Posterior vena cava (tissue), 2 donors: ENCODE measurements around the gene SLC25A31. TPM values are rescaled to one million over a fixed set of nuclear protein-coding genes. Genes with fewer than 3 reads are reported as not detected.

ENCODE experiments used
- DNase-seq: peaks from one replicate; pipeline ENCODE4 v3.0.0-alpha.2; 2020; ENCODE audit warnings: low spot score
- intact Hi-C, 2 donors: fragments of 100-400 bp; cut with DNase I; formaldehyde crosslinking; loops; one replicate each; pipeline versions ENCODE4 v1.14.1 to v1.14.2; 2022 to 2023
- long read RNA-seq, 2 donors: library from polyadenylated mRNA; unstranded; transcript quantifications; one replicate each; pipeline ENCODE4 v2.0.0, GENCODE V29; 2020 to 2021
- total RNA-seq, 2 donors: library from RNA; stranded (reverse); fragmentation: NEBNext Ultra II Directional; extraction: Animal tissue kit (Norgen Biotek cat#: 25700); gene quantifications; one replicate each; pipeline ENCODE4 v1.2.1, GENCODE V29; 2021
- donor health status: DM: yes; HTN: yes; CAD: no.
- donor health status: DM: yes; HTN: yes; CAD: no.

The SLC25A31 gene
- not detected for total RNA-seq
- long read RNA-seq, donor 1: 0 reads
- long read RNA-seq, donor 2: 0 reads

GRCh38 chr4:127730142-127730913 is at the start of gene SLC25A31:
SLC25A31 (plus strand) TSS chr4:127730400; CDS start chr4:127730546, 146 bp downstream.
- DNase-seq: no peak
- intact Hi-C loops: loop anchor here (5.0 kb wide), 1 partner anchor 123 kb away; no protein-coding TSS in a partner anchor

GRCh38 chr4:127685292-127685691 is 44.9 kb upstream of the SLC25A31 start:
- intact Hi-C loops: no loop called here
- DNase-seq: no peak

GRCh38 chr4:127686658-127687057 is 43.5 kb upstream of the SLC25A31 start:
- intact Hi-C loops: no loop called here
- no peak for DNase-seq

GRCh38 chr4:127687580-127687979 is 42.6 kb upstream of the SLC25A31 start:
- intact Hi-C loops: no loop called here
- DNase-seq: no peak

- no peak for DNase-seq
- intact Hi-C loops: no loop called here
These were observed 31.4 kb upstream of the SLC25A31 start for GRCh38 chr4:127698789-127699200.

GRCh38 chr4:127708985-127709384 is 21.2 kb upstream of the SLC25A31 start:
- DNase-seq: no peak
- intact Hi-C loops: no loop called here

- intact Hi-C loops: no loop called here
- no peak for DNase-seq
These were observed 20.7 kb upstream of the SLC25A31 start for GRCh38 chr4:127709456-127709855.

GRCh38 chr4:127731406-127731805 is 1.2 kb downstream of the SLC25A31 start:
- DNase-seq: no peak
- intact Hi-C loops: loop anchor here (5.0 kb wide), 1 partner anchor 124 kb away; no protein-coding TSS in a partner anchor

GRCh38 chr4:127732623-127733328 is 2.6 kb downstream of the SLC25A31 start:
- intact Hi-C loops: loop anchor here (5.0 kb wide), 1 partner anchor 125 kb away; no protein-coding TSS in a partner anchor
- no peak for DNase-seq

GRCh38 chr4:127734976-127735375 is 4.8 kb downstream of the SLC25A31 start:
- intact Hi-C loops: loop anchor here (5.0 kb wide), 1 partner anchor 128 kb away; no protein-coding TSS in a partner anchor

GRCh38 chr4:127737295-127737694 is 7.1 kb downstream of the SLC25A31 start:
- intact Hi-C loops: no loop called here
- no peak for DNase-seq

More at GRCh38 chr4:127734976-127735375, 4.8 kb downstream of the SLC25A31 start:
- no peak for DNase-seq

- no peak for DNase-seq
- intact Hi-C loops: no loop called here
These were observed 11.0 kb downstream of the SLC25A31 start for GRCh38 chr4:127741247-127741646.

GRCh38 chr4:127747883-127748282 is 17.7 kb downstream of the SLC25A31 start:
- no peak for DNase-seq
- intact Hi-C loops: no loop called here

- no peak for DNase-seq
- intact Hi-C loops: no loop called here
These were observed 18.8 kb downstream of the SLC25A31 start for GRCh38 chr4:127748957-127749356.

GRCh38 chr4:127756906-127757305 is 26.7 kb downstream of the SLC25A31 start:
- DNase-seq: no peak
- intact Hi-C loops: no loop called here

GRCh38 chr4:127759228-127759820 is 29.1 kb downstream of the SLC25A31 start:
- intact Hi-C loops: no loop called here
- no peak for DNase-seq

- intact Hi-C loops: no loop called here
- no peak for DNase-seq
These were observed 29.7 kb downstream of the SLC25A31 start for GRCh38 chr4:127759893-127760292.

GRCh38 chr4:127771535-127772275 is 41.5 kb downstream of the SLC25A31 start:
- intact Hi-C loops: no loop called here
- DNase-seq: no peak
